MM.1S (cell line): ENCODE data around the gene GCK.

Experiments
- CTCF ChIP-seq: fragments of 300-600 bp; sonication (generic); IDR thresholded peaks from 2 replicates; pipeline ENCODE4 v1.5.1; 2016; ENCODE audit warnings: antibody characterized with exemption, low read length, mixed read lengths
- EZH2 ChIP-seq: fragments of 300-600 bp; sonication (generic); optimal IDR thresholded peaks from 2 replicates; pipeline ENCODE3; 2017; ENCODE audit warnings: low read depth, mild to moderate bottlenecking, antibody characterized with exemption, low read length, mixed read lengths

GRCh38 chr7:44099669-44100068 lies 89.6 kb downstream of the GCK start:
- TF ChIP-seq EZH2 (no peak), CTCF (no peak)
